K562 (cell line): ENCODE results near the gene AKT1S1. TPM values are rescaled to one million over a fixed set of nuclear protein-coding genes. Genes with fewer than 3 reads are reported as not detected.

Experiments used
- ATAC-seq: fragments of 200-7000 bp; cut with Tn5 transposase; 3 replicates; pipeline ENCODE4 v1.9.1; 2020; ENCODE audit warnings: moderate library complexity
- BruUV-seq: library from RNA; stranded (reverse); fragments of 400-500 nt; replicated peaks from 2 replicates; lab custom pipeline; 2021; lab: Mats Ljungman, UMichigan
- CTCF ChIA-PET: fragments of 300-600 bp; formaldehyde crosslinking; extraction: SDS; loops from one replicate; lab custom pipeline; 2021; ENCODE audit warnings: low intra/inter-chr PET ratio; lab: Yijun Ruan, JAX
- POLR2A ChIA-PET: fragments of 300-600, 350-650 bp; sonication (Branson Sonifier 250); formaldehyde crosslinking; extraction: SDS; loops from one replicate; lab custom pipeline; 2021; ENCODE audit warnings: antibody characterized with exemption, inconsistent platforms; lab: Yijun Ruan, JAX
- DNase-seq, 4 experiments: peaks; one replicate each; pipeline versions ENCODE4 v3.0.0 to v3.0.0-alpha.2; 2011 to 2018; ENCODE audit warnings: low spot score in 3 of 4, mixed read lengths in 3 of 4; ENCODE audit errors: extremely low read depth in 1 of 4
- FAIRE-seq: peaks from 2 replicates; lab custom pipeline; 2011; peaks lifted over from hg19 to GRCh38; lab: Jason Lieb, UNC
- H2AFZ ChIP-seq: 2 replicates; pipeline ENCODE4 v1.6.0; 2011; ENCODE audit warnings: low read depth, low read length, control low read depth, inconsistent platforms
- H3K27ac ChIP-seq: fragments of 200-600 bp; 3 replicates; pipeline ENCODE4 v1.8.0; 2011; ENCODE audit warnings: low read depth, mild to moderate bottlenecking, control low read depth, inconsistent platforms, low read length, moderate library complexity, mixed read lengths; ENCODE audit errors: extremely low read depth
- H3K27me3 ChIP-seq, 2 experiments: fragments of 300-600 bp in 1 of 2; 2 replicates in 1 of 2; 3 replicates in 1 of 2; pipeline versions ENCODE4 v1.6.0 to v1.8.0; 2011; ENCODE audit warnings: inconsistent platforms in 2 of 2, low read length in 2 of 2, mild to moderate bottlenecking in 1 of 2, mixed read lengths in 1 of 2, moderate library complexity in 1 of 2; ENCODE audit not compliant: control insufficient read depth in 2 of 2, insufficient read depth in 2 of 2
- H3K36me3 ChIP-seq: fragments of 300-600 bp; 3 replicates; pipeline ENCODE4 v1.8.0; 2011; ENCODE audit warnings: mild to moderate bottlenecking, low read length, inconsistent platforms; ENCODE audit not compliant: control insufficient read depth, insufficient read depth
- H3K4me1 ChIP-seq, 2 experiments: fragments of 200-600 bp in 1 of 2; replicated peaks in 1 of 2; 2 replicates in 1 of 2; 3 replicates in 1 of 2; pipeline versions ENCODE4 v1.5.1 to v1.8.0; 2011; ENCODE audit warnings: inconsistent platforms in 2 of 2, low read length in 2 of 2, mild to moderate bottlenecking in 1 of 2, mixed read lengths in 1 of 2, moderate library complexity in 1 of 2; ENCODE audit not compliant: control insufficient read depth in 2 of 2, insufficient read depth in 2 of 2
- H3K4me2 ChIP-seq: 2 replicates; pipeline ENCODE4 v1.6.1; 2011; ENCODE audit warnings: low read length, control low read depth, inconsistent platforms, mixed read lengths; ENCODE audit not compliant: insufficient read depth
- H3K4me3 ChIP-seq: fragments of 200-600 bp; sonication (generic), shearing (Covaris generic); 2 replicates; pipeline ENCODE4 v1.5.1; 2016; ENCODE audit warnings: control low read depth, inconsistent platforms
- H3K79me2 ChIP-seq: fragments of 200-600 bp; 3 replicates; pipeline ENCODE4 v1.8.0; 2011; ENCODE audit warnings: low read length, inconsistent platforms; ENCODE audit not compliant: control insufficient read depth, insufficient read depth
- H3K9ac ChIP-seq, 2 experiments: 2 replicates each; pipeline versions ENCODE4 v1.6.0 to v1.6.1; 2011; ENCODE audit warnings: low read depth in 2 of 2, low read length in 2 of 2, control low read depth in 1 of 2, inconsistent platforms in 1 of 2, mild to moderate bottlenecking in 1 of 2, mixed read lengths in 1 of 2; ENCODE audit not compliant: insufficient read depth in 1 of 2
- H3K9me1 ChIP-seq: one replicate; pipeline ENCODE4 v1.6.0; 2011; ENCODE audit warnings: inconsistent platforms, mild to moderate bottlenecking, low read length, moderate library complexity; ENCODE audit not compliant: control insufficient read depth, insufficient read depth
- H3K9me3 ChIP-seq: replicated peaks from 2 replicates; pipeline ENCODE4 v1.5.1; 2011; ENCODE audit warnings: low read depth, low read length, inconsistent platforms; ENCODE audit not compliant: control insufficient read depth, insufficient read depth
- H4K20me1 ChIP-seq: replicated peaks from 2 replicates; pipeline ENCODE4 v1.6.1; 2011; ENCODE audit warnings: low read length, inconsistent platforms, mixed read lengths; ENCODE audit not compliant: control insufficient read depth, insufficient read depth
- ETV6 ChIP-seq, 3 experiments: fragments of 150-350 bp in 1 of 3; sonication (generic) in 1 of 3; formaldehyde crosslinking in 1 of 3; IDR thresholded peaks; 2 replicates each; pipeline versions ENCODE4 v1.6.1 to v1.8.0; 2014 to 2022; ENCODE audit warnings: borderline replicate concordance in 2 of 3, low read depth in 2 of 3, antibody characterized with exemption in 1 of 3, low read length in 1 of 3, mild to moderate bottlenecking in 1 of 3, missing genetic modification reagents in 1 of 3
- GATAD2B ChIP-seq: fragments of 450-650 bp; IDR thresholded peaks from 2 replicates; pipeline ENCODE4 v1.6.1; 2017; ENCODE audit warnings: mild to moderate bottlenecking, borderline replicate concordance
- MAFF ChIP-seq: IDR thresholded peaks from 2 replicates; pipeline ENCODE4 v1.6.1; 2012; ENCODE audit warnings: low read length, improper control_type of control experiment
- NFYB ChIP-seq: IDR thresholded peaks from 2 replicates; pipeline ENCODE4 v1.6.1; 2011; ENCODE audit warnings: mild to moderate bottlenecking, moderate library complexity; ENCODE audit not compliant: insufficient read length; ENCODE audit errors: extremely low read depth
- NONO ChIP-seq, 2 experiments: fragments of 200-400 bp in 1 of 2; fragments of 450-650 bp in 1 of 2; formaldehyde crosslinking in 1 of 2; IDR thresholded peaks; 2 replicates each; pipeline ENCODE4 v1.6.1; 2017; ENCODE audit warnings: low read depth in 2 of 2, mild to moderate bottlenecking in 2 of 2, moderate library complexity in 2 of 2, low read length in 1 of 2
- RAD21 ChIP-seq, 2 experiments: fragments of 250-450 bp in 1 of 2; fragments of 450-650 bp in 1 of 2; sonication (Bioruptor Pico) in 1 of 2; formaldehyde crosslinking in 1 of 2; IDR thresholded peaks in 1 of 2; conservative IDR thresholded peaks in 1 of 2; 2 replicates each; pipeline versions ENCODE4 v1.4.0 to v1.8.0; 2020 to 2022; ENCODE audit warnings: mild to moderate bottlenecking in 2 of 2, moderate library complexity in 1 of 2
- TAL1 ChIP-seq: fragments of 450-650 bp; IDR thresholded peaks from 2 replicates; pipeline ENCODE4 v1.6.1; 2016; ENCODE audit warnings: mild to moderate bottlenecking
- ZNF212 ChIP-seq: fragments of 450-650 bp; formaldehyde crosslinking; IDR thresholded peaks from 2 replicates; pipeline ENCODE4 v1.4.0; 2020; ENCODE audit warnings: mild to moderate bottlenecking
- WGBS: fragments of 100-300 bp; shearing (Covaris generic); methylation state at CpG from one replicate; pipeline ENCODE4 v1.1.6; 2016; ENCODE audit warnings: low coverage, mixed read lengths; ENCODE audit not compliant: insufficient coverage; ENCODE audit errors: missing lambda C conversion rate; 5-methylcytosine and 5-hydroxymethylcytosine counted together
- in situ Hi-C: fragments of 300-500 bp; cut with MboI; formaldehyde crosslinking; loops from 4 replicates; pipeline ENCODE4 v1.15.0; 2018; ENCODE audit warnings: inconsistent platforms, mixed read lengths
- intact Hi-C: fragments of 100-400 bp; cut with micrococcal nuclease; formaldehyde crosslinking; loops from 2 replicates; pipeline ENCODE4 v1.14.2; 2022
- polyA plus RNA-seq, 8 experiments: library from polyadenylated mRNA; depleted of rRNA in 4 of 8; stranded (reverse) in 5 of 8; unstranded in 3 of 8; fragments of >200 nt; fragmentation: Nextera tagmentation in 2 of 8; fragmentation: Illumina TruSeq in 1 of 8; extraction: Ambion mirVana in 2 of 8; extraction: Trizol in 1 of 8; gene quantifications; 2 replicates each; pipeline versions ENCODE4 v1.2.1 to v1.2.3, GENCODE V29; 2011 to 2014; ENCODE audit warnings: inconsistent platforms in 1 of 8, missing spikeins in 1 of 8
- total RNA-seq, 7 experiments: library from RNA; depleted of rRNA in 6 of 7; stranded (reverse); fragments of >200 nt in 6 of 7; fragmentation: Illumina TruSeq in 2 of 7; extraction: Trizol in 2 of 7; gene quantifications; 2 replicates each; pipeline versions ENCODE4 v1.2.1 to v1.2.3, GENCODE V29; 2011 to 2021; ENCODE audit warnings: low replicate concordance in 1 of 7
- TF ChIP-seq, protein P1 (sequence below): sonication (generic); formaldehyde crosslinking; IDR thresholded peaks from 2 replicates; pipeline ENCODE4 v1.8.0; 2022; ENCODE audit warnings: mild to moderate bottlenecking, missing genetic modification reagents
- TF ChIP-seq, protein P2 (sequence below): sonication (generic); formaldehyde crosslinking; IDR thresholded peaks from 2 replicates; pipeline ENCODE4 v1.8.0; 2022; ENCODE audit warnings: mild to moderate bottlenecking, missing genetic modification reagents
- TF ChIP-seq, protein P3 (sequence below): fragments of 450-650 bp; IDR thresholded peaks from 2 replicates; pipeline ENCODE4 v1.6.1; 2017; ENCODE audit warnings: mild to moderate bottlenecking, moderate library complexity

Gene AKT1S1
- total and polyA plus RNA-seq, 9 of the 15 experiments (the other 6 are each of a cell fraction or from before 2014, with no cell fraction given), result 1.2 to 50.3 (median 17.1) TPM

DNA sequence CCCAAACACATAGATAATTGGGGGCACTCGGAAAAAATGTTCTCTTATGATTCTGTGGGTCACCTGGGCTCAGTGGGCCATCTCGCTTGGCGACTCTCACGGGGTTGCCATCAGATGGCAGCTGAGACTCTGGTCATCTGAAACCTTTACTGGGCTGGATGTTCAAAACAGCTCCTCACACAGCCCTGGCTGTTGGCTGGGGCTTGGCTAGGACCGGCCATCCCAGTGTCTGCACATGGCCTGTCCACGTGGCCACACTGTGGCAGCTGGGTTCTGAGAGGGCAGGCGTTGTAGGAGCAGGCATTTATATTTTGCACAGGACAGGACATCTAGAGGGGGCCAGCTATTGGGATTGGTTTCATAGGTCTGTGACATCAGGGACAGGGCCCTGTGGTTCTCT, 43.6 kb downstream of the AKT1S1 start:
- no peak for ATAC-seq

More for the DNA sequence above, 43.6 kb downstream of the AKT1S1 start:
- in situ Hi-C loops (no loop called here), intact Hi-C loops (no loop called here)
- Histone ChIP-seq H3K9ac (no peak overlapping the region), H3K27ac (no peak overlapping the region), H3K4me1 (peaks cover 0 to 17% of the 10 kb centered on the region in 2 experiments; a peak in 1 of 5 replicates), H3K9me1 (peaks cover 2% of the 10 kb centered on the region), H4K20me1 (no peaks in the 10 kb centered on the region), H3K79me2 (no peaks in the 10 kb centered on the region), H2AFZ (no peak overlapping the region), H3K9me3 (no peaks in the 10 kb centered on the region), H3K4me3 (no peak overlapping the region), H3K36me3 (peaks cover 98% of the 10 kb centered on the region), H3K27me3 (no peaks in the 10 kb centered on the region), H3K4me2 (no peak overlapping the region)
- ChIA-PET CTCF (no interaction called here), POLR2A (interaction anchor here (1.2 kb wide), 1 partner anchor 13 kb away, joined by 3 read pairs; no protein-coding TSS in a partner anchor)
- BruUV-seq, result no TSS peak
- 83% methylated on average over 7 of the region's 7 CpGs for WGBS
- no peak for FAIRE-seq
- TF ChIP-seq TAL1 (no peak), ETV6 (IDR thresholded peaks at IDR 0.05; ENCODE audit: borderline replicate concordance in 1 of 2, low read depth in 2 of 2, low read length in 1 of 2) (no peak), ETV6 (CRISPR knock-in tag; IDR thresholded peaks at IDR 0.05; ENCODE audit: borderline replicate concordance) (no peak), MAFF (no peak), GATAD2B (no peak), RAD21 (CRISPR knock-in tag; conservative IDR thresholded peaks at IDR 0.05 in 1 of 2, IDR thresholded peaks at IDR 0.05 in 1 of 2) (no peak), ZNF212 (CRISPR knock-in tag) (no peak), NFYB (no peak), NONO (IDR thresholded peaks at IDR 0.05; ENCODE audit: low read depth in 2 of 2, low read length in 1 of 2) (no peak)
- TF ChIP-seq, protein P1, sequence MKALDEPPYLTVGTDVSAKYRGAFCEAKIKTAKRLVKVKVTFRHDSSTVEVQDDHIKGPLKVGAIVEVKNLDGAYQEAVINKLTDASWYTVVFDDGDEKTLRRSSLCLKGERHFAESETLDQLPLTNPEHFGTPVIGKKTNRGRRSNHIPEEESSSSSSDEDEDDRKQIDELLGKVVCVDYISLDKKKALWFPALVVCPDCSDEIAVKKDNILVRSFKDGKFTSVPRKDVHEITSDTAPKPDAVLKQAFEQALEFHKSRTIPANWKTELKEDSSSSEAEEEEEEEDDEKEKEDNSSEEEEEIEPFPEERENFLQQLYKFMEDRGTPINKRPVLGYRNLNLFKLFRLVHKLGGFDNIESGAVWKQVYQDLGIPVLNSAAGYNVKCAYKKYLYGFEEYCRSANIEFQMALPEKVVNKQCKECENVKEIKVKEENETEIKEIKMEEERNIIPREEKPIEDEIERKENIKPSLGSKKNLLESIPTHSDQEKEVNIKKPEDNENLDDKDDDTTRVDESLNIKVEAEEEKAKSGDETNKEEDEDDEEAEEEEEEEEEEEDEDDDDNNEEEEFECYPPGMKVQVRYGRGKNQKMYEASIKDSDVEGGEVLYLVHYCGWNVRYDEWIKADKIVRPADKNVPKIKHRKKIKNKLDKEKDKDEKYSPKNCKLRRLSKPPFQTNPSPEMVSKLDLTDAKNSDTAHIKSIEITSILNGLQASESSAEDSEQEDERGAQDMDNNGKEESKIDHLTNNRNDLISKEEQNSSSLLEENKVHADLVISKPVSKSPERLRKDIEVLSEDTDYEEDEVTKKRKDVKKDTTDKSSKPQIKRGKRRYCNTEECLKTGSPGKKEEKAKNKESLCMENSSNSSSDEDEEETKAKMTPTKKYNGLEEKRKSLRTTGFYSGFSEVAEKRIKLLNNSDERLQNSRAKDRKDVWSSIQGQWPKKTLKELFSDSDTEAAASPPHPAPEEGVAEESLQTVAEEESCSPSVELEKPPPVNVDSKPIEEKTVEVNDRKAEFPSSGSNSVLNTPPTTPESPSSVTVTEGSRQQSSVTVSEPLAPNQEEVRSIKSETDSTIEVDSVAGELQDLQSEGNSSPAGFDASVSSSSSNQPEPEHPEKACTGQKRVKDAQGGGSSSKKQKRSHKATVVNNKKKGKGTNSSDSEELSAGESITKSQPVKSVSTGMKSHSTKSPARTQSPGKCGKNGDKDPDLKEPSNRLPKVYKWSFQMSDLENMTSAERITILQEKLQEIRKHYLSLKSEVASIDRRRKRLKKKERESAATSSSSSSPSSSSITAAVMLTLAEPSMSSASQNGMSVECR (CRISPR knock-in tag), result no peak
- TF ChIP-seq, protein P2, sequence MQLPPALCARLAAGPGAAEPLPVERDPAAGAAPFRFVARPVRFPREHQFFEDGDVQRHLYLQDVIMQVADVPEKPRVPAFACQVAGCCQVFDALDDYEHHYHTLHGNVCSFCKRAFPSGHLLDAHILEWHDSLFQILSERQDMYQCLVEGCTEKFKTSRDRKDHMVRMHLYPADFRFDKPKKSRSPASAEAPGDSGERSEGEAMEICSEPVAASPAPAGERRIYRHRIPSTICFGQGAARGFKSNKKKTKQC (CRISPR knock-in tag), result no peak
- TF ChIP-seq, protein P3, sequence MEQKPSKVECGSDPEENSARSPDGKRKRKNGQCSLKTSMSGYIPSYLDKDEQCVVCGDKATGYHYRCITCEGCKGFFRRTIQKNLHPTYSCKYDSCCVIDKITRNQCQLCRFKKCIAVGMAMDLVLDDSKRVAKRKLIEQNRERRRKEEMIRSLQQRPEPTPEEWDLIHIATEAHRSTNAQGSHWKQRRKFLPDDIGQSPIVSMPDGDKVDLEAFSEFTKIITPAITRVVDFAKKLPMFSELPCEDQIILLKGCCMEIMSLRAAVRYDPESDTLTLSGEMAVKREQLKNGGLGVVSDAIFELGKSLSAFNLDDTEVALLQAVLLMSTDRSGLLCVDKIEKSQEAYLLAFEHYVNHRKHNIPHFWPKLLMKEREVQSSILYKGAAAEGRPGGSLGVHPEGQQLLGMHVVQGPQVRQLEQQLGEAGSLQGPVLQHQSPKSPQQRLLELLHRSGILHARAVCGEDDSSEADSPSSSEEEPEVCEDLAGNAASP, result no peak
- no peak for DNase-seq
